Measurements from ENCODE around the gene CD101.

The CD101 gene

DNA sequence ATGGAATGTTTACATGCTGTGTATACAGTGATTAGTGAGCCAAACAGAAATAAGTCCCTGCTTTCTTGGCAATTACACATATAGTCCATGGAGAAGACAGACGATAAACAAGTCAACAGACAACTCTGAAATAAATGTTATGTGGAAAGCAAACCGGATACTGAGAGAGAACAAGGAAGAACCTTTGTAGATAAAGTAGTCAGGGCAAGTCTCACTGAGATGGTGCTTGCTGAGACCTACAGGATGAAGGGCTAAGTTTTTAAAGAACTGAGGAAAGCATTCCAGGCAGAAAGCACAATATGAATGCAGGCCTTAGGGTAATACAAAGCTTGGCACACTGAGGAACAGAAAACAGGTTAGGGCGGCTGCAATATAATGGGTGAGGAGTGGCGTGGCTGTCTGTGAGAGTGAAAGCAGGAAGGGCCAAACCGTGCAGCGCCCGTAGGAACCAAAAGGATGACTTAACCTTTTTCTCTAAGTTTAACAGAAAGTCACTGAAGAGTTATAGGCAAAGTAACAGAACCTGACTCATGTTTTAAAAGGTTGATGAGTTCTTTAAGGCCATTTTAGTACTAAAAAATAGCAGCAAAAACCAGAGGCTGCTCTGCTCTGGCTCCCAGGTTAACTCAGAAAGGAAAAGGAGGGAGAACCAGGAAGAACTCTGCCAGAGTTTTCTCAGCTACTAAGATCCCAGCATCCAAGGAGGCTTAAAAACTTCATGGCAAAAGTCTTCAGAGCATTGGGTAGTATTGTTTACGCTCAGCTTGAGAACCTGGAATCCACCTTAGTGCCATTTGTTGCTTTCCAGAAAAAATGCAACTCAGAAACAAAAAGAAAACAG lies 49.9 kb downstream of the CD101 start:
- no peak for DNase-seq

DNA sequence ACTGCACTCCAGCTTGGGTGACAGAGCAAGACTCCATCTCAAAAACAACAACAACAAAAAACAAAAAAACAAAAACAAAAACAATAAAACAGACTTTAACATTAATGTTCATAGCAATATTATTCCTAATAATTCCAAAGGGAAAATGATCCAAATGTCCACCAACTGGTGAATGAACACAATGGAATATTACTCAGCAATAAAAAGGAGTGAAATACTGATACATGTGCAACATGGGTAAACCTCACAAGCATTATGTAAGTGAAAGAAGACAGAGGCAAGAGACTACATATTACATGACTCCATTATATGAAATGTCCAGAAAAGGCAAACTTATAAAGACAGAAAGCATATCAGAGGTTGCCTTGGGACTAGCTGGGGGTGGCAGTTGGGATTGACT lies 52.5 kb downstream of the CD101 start:
- DNase-seq = no peak

DNA sequence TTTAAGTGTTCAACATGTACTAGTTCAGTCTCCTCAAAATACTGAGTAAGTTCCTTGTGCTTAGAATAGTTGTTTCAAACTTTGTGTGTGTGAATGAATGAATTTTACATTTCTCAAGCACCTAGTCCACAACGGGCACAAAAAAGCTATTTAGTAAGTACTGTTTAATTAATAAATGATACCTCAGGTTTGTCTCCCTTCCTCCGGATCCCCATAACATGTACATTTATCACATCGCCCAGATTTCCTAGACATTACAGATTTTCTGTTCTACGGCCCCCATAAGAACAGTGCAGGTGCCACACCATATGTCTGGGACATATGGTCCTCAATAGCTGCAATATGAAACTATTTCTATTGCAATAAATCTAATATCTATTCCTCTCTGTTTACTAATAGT lies 57.2 kb downstream of the CD101 start:
- DNase-seq = no peak

DNA sequence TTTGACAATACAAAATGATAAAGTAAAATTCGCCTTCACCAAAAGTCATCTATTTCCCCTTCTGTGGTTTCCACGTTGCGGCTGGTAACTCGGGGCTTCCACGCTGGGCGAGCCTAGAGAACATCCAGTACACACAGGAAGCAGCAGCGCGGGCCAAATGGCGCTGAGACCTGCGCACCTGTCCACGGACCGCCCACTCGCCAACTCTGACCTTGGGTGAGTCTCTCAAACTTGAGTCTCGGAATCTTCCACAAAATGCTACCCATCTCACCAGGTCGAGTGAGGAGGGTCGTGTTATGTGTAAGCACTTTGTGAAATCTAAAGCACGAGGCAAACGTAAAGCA lies 57.7 kb downstream of the CD101 start:
- DNase-seq = no peak

DNA sequence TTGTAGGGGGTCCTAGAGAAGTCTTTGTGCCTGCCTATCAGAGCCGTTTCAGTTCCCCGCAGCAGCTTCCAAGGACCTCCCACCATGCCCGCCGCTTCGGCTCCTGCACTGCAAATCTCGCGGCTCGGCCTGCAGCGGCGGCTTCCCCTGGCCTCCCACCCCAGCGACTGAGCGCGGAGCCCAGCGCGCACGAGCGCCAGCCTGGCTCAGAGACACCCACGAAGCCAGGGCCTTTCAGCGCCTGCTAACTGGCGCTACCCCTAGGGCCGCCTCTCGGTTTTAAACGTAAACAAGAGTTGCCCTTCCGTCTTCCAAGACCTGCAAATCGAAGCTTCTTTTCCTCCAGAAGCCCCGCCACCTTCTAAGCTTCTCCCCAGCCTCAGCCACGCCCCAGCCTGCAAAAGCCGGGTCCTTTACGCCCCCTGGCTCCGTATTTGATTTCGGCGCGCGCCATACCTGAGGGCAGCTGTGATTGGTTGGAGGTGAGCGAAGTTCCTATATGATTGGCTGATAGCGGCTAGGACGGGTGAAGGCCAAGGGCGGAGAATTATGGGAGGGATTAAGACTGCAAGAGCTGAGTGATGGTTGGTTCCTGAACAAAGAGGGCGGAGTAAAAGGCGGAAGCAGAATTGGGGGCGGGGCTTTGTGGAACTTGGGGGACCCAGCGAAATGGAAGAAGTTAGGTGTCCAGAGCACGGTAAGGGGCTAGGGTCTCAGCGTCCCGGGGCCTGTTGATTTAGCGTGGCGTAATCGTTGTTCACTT lies 58.3 kb downstream of the CD101 start, which contains the start of gene TTF2:
TSS of gene TTF2 (plus strand) at position 649 of the 763 bp plus-strand sequence. CDS start at position 670, 21 bp downstream.
- peak; percentile 98 for DNase-seq

DNA sequence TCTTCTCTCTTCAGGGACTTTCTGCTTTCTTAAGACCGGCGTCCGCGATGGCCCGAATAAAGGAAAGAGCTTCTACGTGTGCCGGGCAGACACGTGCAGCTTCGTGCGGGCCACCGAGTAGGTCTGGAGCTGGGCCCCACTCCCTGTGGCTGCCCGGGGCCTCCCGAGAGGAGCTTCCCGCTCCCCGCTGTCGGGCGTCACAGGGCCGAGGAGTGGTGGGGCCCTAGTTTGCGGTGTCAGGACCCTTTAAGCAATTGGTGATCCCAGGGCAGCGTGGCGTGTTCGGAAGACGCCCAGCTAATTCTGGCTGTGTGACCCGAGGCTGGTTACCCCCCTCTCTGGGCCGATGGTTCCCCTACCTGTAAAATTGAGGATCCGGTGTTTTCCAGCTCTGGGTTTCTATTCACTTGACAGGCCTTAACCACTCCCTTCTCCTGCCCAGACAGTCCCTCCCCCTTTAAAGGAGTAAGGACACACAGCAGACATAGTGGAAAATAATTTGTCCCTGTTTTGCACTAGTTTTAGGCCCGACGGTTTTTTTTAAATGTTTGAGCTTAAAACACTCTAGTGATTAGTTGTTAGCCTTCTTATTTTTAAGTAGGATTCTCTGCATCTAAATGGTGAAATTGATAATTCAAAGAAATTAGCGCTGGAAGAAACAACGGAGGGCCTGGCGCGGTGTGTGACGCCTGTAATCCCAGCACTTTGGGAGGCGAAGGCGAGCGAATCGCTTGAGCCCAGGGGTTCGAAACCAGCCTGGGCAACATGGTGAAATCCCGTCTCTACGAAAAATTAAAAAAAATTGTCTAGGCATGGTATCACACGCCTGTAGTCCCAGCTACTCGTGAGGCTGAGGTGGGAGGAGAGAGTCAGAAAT lies 59.1 kb downstream of the CD101 start:
- DNase-seq = peak; percentile 37

DNA sequence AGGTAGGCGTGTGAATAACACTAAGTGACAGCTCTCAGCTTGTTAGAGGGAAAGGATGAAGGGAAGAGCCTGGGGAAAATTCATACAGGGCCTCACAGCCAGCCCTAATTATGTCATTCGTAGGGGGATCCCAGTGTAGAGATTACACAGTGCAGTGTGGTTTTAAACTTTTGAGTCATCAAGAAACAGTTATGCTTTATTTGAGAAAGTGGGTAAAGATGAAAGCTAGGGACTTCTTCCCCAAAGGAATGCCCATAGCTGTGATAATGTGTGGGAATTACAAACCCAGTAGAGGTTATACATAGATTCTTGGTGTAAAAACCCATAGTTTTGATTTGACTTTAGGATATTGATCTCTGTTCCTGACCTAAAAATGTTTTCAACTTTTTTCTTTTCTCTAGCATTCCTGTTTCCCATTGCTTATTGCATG lies 60.4 kb downstream of the CD101 start:
- peak; percentile 60 for DNase-seq

DNA sequence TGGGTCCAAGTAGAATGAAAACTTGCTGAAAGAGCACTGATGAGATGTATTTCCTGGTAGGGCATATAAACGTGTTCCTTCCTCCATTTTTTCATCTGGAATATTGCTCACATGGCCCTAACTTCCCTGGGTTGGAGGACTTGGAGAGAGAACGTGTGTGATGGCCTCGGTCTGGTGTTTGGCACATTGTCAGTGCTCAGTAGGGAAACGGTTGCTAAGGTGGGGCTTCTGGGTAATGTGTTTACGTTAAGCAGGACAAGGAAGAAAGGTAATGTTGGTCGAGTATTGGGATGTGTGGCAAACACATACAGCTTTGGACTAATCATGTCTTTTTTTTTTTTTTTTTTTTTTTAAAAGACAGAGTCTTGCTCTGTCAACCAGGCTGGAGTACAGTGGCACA lies 64.8 kb downstream of the CD101 start:
- DNase-seq = no peak

DNA sequence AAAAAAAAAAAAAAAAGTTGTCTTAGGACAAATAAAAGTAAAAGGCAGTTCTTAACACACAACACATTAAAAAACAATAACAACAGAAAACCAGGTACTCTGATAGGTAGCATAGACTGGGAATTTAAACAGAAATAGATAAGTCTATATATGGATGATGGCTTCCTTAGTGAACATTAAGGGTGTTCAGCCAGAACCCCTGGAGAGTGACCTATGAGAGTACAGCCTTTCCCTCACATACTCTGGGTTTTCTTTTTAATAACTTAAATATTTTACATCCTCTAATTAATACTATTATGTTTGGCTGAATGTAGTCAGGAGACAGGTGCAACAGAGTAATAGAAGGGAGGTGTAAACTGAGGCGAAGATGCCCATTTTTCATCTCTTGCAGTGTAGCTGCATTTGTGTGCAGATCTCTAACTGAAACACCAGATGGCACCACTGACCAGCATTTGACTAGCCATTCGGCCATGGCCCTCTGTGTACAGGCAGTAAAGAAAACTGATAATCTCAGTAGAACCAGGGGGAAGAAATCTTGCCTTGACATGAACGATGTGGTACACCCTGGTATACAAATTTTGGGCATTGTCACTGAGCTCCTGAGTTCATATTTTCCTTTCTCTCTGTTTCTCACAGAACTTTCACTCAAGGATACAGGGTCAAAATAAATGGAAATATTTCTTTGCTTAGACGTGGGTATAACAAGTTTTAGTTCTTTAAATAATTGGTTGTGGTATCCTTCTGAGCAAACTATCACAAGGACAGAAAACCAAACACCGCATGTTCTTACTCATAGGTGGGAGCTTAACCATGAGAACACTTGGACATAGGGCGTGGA lies 66.2 kb downstream of the CD101 start:
- peak; percentile 63 for DNase-seq

DNA sequence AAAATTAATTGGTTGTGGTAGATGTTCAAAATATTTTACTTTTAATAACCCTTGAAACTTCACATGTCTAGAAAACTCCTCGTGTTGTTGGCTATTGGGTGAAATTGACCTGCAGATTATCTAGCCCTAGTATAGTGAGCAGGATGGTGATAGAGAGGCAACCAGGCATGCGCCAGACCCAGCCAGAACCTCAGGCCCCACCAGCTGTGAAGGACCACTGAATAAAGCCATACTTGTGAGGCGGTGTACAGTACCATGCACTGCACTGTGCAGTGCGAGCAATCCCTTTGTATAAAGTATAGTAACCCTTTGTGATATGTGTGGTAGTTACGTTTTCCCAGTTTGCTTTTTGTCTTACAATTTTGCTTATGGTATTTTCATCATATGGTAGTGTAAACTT lies 67.0 kb downstream of the CD101 start:
- no peak for DNase-seq

DNA sequence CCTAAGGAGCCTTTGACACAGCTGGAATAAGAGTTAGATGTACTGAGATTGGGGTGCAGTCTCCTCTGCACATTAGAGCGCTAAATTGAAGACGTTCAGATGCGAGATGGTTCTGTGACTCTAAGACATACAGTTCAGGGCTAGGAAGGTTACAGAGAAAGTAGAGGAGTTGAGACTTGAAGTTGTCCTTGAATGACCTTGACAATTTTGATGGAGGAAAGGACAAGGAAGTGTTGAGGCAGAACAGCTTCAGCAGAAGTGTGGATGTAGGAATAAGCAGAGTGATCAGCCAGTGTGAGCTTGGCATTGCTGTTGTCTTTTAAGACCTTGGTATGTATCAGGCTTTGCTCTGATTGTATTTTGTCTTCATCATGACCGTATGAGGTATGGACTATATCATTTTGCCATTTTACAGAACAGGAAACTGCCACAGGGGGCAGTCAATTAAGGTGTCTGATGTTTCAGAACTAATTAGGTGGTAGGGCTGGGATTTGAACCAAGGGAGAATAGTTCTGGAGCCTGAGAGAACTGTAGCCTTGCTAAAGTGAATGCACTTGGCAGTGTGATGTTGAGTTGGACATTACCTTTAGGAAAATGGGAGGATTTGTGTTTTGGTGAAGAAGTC lies 67.8 kb downstream of the CD101 start:
- DNase-seq = no peak

DNA sequence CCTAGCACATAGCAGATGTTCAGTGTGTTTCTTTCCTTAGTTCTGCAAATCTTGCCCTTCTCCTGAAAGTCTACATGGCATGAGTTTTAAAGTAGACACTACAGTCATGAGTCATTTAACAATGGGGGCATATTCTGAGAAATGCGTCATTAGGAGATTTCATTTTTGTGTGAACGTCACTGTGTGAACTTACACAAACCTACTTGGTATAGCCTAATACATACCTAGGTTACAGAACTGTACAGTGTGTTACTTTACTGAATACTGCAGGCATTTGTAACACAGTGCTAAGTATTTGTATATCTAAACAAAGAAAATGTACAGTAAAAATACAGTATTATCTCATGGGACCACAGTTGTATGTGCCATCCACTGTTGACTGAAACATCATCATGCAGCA lies 68.6 kb downstream of the CD101 start:
- peak; percentile 62 for DNase-seq

DNA sequence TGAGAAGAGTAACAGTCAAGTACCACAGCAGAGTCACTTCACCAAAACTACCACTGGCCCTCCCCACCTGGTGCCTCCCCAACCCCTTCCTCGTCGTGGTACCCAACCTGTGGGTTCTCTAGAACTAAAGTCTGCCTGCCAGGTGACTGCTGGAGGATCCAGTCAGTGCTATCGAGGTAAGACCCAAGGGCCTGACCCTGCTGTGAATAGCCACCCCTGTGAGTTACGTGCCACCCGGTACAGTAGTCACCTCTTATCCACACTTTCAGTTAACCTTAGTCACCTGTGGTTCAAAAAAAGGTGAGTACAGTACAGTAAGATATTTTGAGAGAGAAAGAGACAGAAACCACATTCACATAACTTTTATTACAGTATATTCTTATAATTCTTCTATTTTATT lies 75.1 kb downstream of the CD101 start:
- DNase-seq = no peak

DNA sequence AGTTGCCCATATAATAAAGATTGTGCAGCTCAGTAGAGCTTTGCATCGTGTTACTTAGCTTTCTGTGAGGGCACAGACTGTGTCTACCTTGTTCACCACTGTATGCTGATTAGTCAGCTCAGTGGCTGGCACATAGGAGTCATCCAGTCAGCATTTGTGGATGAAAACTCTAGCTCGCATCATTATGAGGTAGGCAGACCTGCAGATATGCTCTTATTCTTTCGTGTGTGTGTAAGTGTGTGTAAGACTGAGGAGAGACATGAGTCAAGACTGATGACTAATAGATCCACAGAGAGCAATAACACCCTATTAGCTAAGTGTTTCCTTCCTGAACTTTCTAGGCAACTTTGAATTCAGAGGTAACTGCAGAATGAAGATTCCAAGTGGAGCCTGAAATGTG lies 75.7 kb downstream of the CD101 start:
- DNase-seq = peak; percentile 73

DNA sequence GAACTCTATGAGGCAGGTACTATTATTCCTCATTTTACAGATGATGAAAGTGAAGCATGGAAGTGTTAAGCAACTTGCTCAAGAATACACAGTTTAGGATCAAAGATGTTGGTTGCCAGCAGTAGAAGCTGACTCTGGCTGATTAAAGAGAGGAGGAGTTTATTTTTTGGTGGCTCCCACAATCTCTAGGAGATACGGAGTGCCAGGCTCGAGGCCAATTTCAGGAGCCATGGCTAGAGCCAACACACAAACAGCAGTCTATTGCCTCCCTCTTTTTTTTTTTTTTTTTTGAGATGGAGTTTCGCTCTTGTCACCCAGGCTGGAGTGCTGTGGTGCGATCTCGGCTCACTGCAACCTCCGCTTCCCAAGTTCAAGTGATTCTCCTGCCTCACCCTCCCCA lies 78.2 kb downstream of the CD101 start:
- DNase-seq = no peak

DNA sequence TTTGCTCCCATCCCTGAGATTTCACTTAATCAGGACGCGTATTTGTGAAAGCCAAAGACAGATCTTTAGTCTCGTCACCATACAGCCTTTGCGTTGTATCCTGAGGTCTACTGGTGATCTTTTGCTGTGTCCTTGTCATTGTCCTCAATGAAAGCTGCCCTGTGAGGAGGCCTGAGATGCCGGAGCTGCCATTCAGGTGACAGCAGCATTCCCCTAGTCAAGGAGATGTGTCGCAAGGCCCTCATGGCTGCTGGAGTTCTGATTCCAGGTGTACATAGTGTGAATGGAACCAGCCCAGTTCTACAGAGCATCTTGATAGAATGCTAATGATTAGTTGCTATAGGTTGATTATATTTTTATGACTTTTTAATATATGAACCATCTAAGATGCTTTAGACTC lies 82.7 kb downstream of the CD101 start:
- no peak for DNase-seq
